ENCODE results near the gene FGFR3.
A peak's percentile ranks its signal among the peaks of the same experiment; 100 is the strongest.
"Not testable (repeated sequence)": the region's sequence is repeated elsewhere in the genome, so short reads cannot be mapped to it uniquely, and the experiment has no call there.

FGFR3 gene

DNA sequence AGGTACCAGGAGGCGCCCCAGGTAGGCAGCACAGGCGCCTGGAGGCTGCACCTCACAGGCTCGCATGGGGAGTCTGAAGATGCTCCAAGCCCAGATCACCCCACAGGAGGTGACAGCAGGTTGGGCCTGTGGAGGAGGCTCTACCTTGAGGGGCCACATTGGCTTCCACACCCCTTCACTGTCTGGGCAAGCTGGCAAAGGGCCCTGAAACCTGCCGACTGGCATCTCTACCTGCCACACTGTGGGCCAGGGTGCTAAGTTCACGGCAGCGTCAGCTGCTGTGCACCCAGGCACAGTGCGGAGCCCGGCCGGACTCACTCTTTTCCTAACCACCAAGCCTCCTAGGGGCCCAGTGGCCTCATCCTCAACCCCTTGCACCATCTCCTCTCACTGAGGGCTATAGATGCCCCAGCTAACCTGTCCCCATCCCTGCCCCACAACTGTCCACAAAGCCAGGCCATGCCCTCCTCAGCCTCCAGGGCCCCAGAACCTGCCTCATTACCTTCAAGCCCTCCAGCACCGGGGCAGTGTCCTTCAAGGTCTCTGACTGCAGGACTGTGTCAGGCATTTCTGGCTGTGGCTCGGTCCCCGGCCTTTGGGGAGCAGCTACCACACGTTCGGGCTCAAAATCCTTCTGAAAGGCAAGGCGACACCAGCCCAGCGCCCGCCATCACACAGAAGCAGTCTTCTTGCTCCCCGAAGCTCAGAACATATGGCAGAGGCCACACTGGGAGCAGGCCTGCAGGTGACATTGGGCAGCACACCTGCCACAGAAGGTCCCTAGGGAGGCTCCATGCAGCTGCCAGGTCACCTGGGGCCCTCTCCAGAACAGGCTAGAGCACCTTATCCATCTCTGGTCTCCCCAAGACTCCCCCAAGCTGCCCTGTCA lies 28.8 kb downstream of the FGFR3 start:
- no peak for DNase-seq

DNA sequence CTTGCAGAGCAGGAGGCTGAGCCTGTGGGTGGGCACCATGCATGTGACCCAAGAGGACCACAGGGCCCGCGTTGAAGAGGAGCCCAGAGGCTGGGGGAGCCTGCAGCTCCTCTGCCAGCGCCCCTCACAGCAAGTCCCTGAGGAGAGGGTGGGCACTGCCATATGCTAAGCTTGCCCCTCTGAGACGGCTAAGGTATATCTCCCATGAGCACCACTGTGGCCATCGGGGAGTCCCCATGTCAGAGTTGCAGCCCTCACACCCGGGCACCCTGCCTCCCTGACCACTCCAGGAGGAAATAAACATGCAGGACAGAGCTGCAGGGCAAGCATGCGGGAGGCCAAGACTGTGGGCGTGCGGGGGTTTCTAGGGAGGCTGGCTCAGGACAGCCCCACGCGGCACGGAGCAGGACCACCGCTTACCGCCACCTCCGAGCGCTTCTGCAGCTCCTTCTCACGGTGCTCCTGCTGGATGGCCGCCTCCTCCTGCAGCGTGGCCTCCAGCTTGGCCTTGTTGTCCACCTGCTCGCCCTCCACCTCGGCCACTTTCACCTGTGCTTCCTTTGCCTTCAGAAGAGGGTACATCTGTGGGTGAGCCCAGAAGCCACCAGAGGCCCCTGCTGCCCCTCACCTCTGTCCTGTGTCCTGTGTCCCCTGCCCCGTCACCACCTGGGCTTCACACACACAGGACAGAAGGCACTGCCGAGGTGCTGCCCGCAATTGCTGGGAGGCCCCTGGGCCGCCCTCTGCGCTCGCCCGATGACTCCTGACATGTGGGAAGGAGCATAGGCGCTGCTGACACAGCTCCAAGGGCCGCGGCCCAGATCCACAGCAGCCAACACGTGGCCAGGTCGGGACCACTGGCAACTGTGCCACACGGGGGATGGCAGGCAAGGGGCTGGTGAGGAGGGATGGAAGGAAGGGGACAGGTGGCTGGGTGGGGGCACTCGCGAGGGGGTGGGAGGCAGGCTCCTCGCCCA lies 29.8 kb downstream of the FGFR3 start:
- DNase-seq: no peak

GRCh38 chr4:1823545-1823932 lies 30.4 kb downstream of the FGFR3 start:
- no peak for DNase-seq

DNA sequence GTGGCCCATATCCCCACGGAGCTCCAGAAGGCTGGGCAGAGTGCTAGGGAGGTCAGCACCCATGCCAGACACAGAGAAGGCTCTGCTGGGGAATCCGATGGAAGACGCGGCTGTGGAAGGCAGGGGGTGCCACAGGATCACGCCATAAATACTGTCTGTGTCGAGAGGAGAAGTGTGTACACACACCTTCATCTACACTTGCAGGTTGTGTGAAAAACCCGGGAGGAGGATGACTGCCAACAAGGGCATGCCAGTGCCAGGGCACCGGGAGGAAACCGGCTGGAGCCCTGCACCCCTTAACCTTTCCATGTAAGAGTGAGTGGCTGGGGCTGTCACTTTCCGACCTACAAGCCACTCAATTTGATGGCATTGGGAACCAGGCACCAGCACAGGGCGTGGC lies 31.7 kb downstream of the FGFR3 start:
- no peak for DNase-seq

GRCh38 chr4:1825326-1825725 lies 32.2 kb downstream of the FGFR3 start:
- DNase-seq: no peak

DNA sequence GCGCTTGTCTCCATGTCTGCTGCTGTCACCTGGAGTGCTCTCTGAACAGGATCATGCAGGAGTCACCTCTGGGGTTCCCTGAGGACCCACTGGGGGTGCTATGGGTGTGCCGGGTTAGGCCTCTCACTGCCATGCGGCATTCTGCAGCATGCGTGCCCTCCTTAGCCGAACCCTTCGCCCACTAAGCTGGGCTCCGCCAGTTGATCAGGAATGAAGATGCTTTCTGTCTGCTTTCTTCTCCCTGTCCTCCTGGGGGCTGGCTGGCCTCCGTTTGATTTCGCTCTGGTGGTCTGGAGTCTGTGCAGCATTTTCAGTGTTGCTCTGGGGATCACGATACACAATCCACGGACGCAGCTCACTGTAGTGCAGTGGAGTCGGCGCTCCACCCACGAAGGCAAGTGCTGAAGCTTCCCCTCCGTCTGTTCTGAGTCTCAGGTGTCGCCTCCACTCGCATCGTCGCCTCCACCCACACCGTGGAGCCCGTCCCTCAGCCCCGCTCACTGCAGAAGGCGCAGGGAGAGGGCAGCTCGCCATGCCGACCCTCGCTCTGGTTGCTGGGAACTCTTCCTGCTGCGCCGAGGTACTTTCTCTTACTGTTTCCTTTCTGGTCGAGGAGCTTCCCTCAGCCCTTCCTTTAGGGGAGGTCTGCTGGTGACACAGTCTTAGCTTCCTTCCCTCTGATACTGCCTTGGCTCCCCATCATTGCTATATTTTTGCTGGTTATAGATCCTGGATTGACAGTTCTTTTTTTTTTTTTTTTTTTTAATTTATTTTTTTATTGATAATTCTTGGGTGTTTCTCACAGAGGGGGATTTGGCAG lies 33.6 kb downstream of the FGFR3 start:
- no peak for DNase-seq

GRCh38 chr4:1830234-1830633 lies 37.1 kb downstream of the FGFR3 start:
- no peak for DNase-seq

GRCh38 chr4:1830642-1831228 lies 37.6 kb downstream of the FGFR3 start:
- no peak for DNase-seq

DNA sequence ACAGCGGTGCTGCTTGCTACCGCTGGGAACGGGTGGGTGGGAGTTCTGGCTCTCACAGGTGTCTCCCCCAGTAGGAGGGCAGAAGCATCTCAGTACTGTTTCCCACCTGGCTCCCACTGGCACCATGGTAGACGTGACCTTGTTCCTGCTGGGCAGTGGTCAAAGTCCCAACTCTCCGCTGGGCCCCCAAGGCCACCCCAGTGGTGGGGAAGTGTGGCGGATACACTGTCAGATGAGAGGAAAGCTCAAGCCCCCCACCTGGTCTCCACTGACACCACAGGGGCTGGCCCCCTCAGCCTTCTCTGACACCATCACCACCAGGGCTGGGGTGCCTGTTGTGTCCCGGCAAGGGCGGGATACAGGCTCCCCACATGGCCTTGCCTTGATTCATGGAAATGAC lies 38.2 kb downstream of the FGFR3 start:
- no peak for DNase-seq

DNA sequence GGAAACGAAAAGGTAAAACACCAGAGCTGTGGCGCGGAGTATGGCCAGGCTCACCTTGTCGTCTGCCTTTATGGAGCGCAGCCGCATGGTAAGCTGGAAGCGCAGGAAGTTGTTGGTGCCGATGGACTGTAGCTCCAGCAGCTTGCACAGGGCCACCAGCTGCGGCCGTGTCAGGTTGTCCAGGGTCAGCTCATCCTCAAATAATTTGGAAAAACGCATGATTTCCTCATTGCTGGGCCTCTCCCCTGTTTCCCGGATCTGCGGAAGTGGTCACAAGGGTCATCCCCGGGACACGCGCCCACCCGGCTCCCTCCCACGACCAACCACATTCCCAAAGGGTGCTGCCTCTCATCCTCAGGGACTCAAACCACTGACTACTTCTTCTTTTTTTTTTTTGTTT lies 39.6 kb downstream of the FGFR3 start:
- no peak for DNase-seq

- no peak for DNase-seq
These were observed 40.4 kb downstream of the FGFR3 start for GRCh38 chr4:1833307-1834046.

DNA sequence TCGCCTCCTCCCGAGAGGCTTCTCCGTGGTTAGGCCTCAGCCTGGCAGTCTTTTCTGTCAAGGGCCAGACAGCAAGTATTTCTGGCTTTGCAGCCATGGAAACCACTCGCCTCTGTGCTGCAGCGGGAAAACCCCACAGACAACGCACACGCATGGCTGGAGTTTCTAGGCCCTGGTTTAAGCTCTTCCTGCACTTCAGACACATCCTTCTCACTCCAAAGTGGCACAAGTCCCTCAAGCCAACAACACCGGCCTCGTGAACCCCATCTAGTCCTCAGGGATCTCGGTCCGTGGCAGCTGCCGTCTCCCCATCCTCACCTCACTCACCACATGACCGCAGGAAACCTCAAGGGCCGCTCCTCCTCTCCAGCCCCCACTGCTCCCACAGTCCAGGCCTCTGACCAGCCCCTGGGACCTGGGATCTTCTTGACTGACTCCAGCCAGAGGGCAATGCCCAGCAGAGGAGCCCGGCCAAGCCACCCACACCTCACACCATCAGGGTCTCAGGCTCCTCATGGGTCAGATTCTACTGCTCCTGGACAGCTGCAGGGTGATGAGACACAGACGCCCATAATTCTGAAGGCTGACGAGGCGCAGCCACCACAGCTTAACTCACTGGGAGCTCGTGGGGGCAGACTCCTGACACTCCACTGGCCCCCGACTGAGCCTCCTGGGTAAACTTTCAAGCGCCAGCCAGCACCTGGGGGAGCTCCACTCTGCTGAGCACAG lies 41.1 kb downstream of the FGFR3 start:
- DNase-seq: peak; percentile 37

GRCh38 chr4:1835836-1836235 lies 42.7 kb downstream of the FGFR3 start:
- DNase-seq: not testable (repeated sequence)

- DNase-seq: no peak
These were observed 43.6 kb downstream of the FGFR3 start for GRCh38 chr4:1836650-1837049.

DNA sequence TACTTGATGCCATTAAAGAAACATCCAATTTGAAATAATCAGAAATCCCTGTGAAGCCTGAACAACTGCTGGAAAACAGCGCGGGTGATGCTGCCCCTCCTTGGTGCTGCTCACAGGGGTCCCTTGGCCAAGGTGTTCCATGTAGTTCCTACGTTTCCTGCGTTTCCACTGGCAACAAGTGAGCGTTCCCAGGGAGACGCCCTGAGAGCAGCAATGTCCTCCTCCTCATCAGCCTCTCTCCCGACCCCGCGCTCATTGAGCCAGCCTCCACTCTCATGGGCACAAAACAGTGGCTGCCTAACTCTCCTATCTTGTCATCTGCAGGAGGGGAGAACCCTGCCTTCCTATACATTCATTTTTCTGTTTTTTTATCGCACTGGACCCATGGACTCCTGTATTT lies 44.0 kb downstream of the FGFR3 start:
- no peak for DNase-seq

- no peak for DNase-seq
These were observed 46.2 kb downstream of the FGFR3 start for GRCh38 chr4:1839282-1839681.

GRCh38 chr4:1841201-1841886 lies 48.3 kb downstream of the FGFR3 start:
- no peak for DNase-seq

DNA sequence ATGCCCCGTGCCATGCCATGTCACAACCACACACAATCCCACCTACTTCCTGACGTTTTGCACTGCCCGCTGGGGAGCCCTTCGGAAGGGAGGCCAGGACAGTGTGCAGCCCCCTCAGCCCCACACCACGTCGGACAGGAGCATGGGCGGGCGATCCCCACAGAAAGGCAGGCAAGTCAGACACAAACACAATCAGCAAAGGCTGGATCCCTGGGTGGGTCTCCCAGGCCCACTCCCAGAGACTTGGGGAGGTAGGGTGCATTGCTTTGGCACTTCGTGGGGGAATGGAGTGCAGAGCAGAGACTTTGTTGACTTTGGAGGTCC lies 48.8 kb downstream of the FGFR3 start:
- no peak for DNase-seq

DNA sequence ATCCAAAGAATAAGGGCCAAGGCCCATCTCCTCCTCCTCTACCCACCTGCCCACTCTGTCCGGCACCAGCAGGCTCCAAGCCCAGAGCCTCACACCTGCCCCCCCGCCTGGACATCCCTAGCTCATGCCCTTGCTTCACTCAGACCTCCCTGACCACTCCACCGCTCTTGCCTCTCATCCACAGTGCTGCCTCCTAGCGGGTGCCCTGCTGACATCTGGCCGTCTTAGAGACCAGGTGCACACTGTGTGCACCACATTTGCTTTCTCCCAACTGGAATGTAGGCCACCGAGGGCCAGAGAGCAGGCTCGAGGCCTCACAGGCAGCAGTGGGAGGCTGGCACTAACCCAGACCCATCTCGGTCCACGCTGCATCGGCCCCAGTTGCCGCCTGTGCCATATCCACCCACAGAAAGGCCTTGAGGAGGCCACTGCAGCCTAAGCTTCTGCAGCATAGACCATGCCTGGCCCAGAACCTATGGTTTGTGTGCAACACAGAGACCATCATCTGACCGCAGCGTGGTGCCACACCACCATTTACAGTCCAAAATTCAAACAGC lies 49.3 kb downstream of the FGFR3 start:
- no peak for DNase-seq

DNA sequence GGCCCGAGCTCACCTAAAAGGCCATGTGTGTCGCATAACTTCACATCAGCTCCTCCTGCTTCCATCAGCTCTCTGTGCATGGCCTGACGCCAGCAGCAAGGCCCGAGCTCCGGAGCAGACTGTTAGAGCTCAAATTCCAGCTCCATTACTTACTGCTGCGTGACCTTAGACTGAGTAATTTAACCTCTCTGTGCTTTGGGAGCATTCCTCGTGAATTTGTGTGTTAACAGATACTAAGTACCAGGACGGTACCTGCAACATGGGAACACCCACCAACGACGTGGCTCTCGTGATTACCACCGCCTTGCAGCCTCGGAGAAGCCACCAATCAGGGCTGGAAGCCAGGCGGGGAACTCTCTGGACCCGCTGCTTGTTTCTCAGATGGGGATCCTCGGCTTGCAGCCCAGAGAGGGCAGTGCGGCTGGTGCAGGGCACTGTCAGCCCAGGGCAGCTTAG lies 49.9 kb downstream of the FGFR3 start:
- DNase-seq: no peak

All from DMS53 (cell line).